Endothelial cell of umbilical vein (primary cell): ENCODE measurements around the gene NPC1L1. TPM values are rescaled to one million over a fixed set of nuclear protein-coding genes. Genes with fewer than 3 reads are reported as not detected.

Experiments
- BruUV-seq: library from RNA; stranded (reverse); fragments of 400-500 nt; replicated peaks from 2 replicates; lab custom pipeline; 2021; lab: Mats Ljungman, UMichigan
- CTCF ChIA-PET: fragments of 300-600, 350-600 bp; sonication (Branson Sonifier 250); formaldehyde crosslinking; loops from one replicate; lab custom pipeline; 2021; ENCODE audit warnings: antibody characterized with exemption, inconsistent platforms; lab: Charles Lee
- POLR2A ChIA-PET: fragments of 300-600, 350-600 bp; sonication (Branson Sonifier 250); formaldehyde crosslinking; loops from one replicate; lab custom pipeline; 2021; ENCODE audit warnings: antibody characterized with exemption, inconsistent platforms; lab: Charles Lee
- DNase-seq: peaks from one replicate; pipeline ENCODE4 v3.0.0-alpha.2; 2011; ENCODE audit warnings: low read depth, low spot score
- FAIRE-seq: peaks from 2 replicates; lab custom pipeline; 2011; peaks lifted over from hg19 to GRCh38; lab: Jason Lieb, UNC
- H2AFZ ChIP-seq: 2 replicates; pipeline ENCODE4 v1.6.0; 2012; ENCODE audit warnings: low read depth, low read length, control low read depth, inconsistent platforms
- H3K27ac ChIP-seq: 2 replicates; pipeline ENCODE4 v1.5.1; 2011; ENCODE audit warnings: low read depth, mild to moderate bottlenecking, control low read depth, low read length, moderate library complexity; ENCODE audit not compliant: insufficient read depth
- H3K27me3 ChIP-seq, 2 experiments: 2 replicates each; pipeline versions ENCODE4 v1.6.0 to v1.6.1; 2011; ENCODE audit warnings: low read length in 2 of 2, mixed read lengths in 1 of 2; ENCODE audit not compliant: control insufficient read depth in 2 of 2, insufficient read depth in 2 of 2
- H3K36me3 ChIP-seq, 2 experiments: 2 replicates in 1 of 2; 3 replicates in 1 of 2; pipeline ENCODE4 v1.5.1; 2011; ENCODE audit warnings: low read length in 2 of 2, mild to moderate bottlenecking in 1 of 2, moderate library complexity in 1 of 2; ENCODE audit not compliant: control insufficient read depth in 2 of 2, insufficient read depth in 2 of 2; ENCODE audit errors: extremely low read depth in 1 of 2
- H3K4me1 ChIP-seq: 3 replicates; pipeline ENCODE4 v1.5.1; 2011; ENCODE audit warnings: mild to moderate bottlenecking, low read length; ENCODE audit not compliant: control insufficient read depth, insufficient read depth; ENCODE audit errors: extremely low read depth
- H3K4me2 ChIP-seq: 2 replicates; pipeline ENCODE4 v1.6.1; 2011; ENCODE audit warnings: low read length, control low read depth, mixed read lengths; ENCODE audit not compliant: insufficient read depth
- H3K4me3 ChIP-seq, 3 experiments: fragments of 200-600 bp in 1 of 3; sonication (generic), shearing (Covaris generic) in 1 of 3; replicated peaks in 1 of 3; 2 replicates each; pipeline ENCODE4 v1.5.1; 2011 to 2016; ENCODE audit warnings: control low read depth in 3 of 3, low read length in 3 of 3, mild to moderate bottlenecking in 2 of 3, inconsistent platforms in 1 of 3, low read depth in 1 of 3, moderate library complexity in 1 of 3; ENCODE audit not compliant: insufficient read depth in 1 of 3
- H3K79me2 ChIP-seq: 2 replicates; pipeline ENCODE4 v1.6.0; 2012; ENCODE audit warnings: low read length, inconsistent platforms; ENCODE audit not compliant: control insufficient read depth, insufficient read depth
- H3K9ac ChIP-seq: replicated peaks from 2 replicates; pipeline ENCODE3; 2011; ENCODE audit warnings: low read length, control low read depth; ENCODE audit not compliant: insufficient read depth; ENCODE audit errors: extremely low read depth
- H3K9me1 ChIP-seq: replicated peaks from 3 replicates; pipeline ENCODE4 v1.6.0; 2011; ENCODE audit warnings: mild to moderate bottlenecking, low read length; ENCODE audit not compliant: control insufficient read depth, insufficient read depth; ENCODE audit errors: extremely low read depth
- H3K9me3 ChIP-seq: replicated peaks from 2 replicates; pipeline ENCODE4 v1.5.1; 2012; ENCODE audit warnings: low read length, inconsistent platforms; ENCODE audit not compliant: control insufficient read depth, insufficient read depth
- H4K20me1 ChIP-seq: replicated peaks from 2 replicates; pipeline ENCODE3; 2011; ENCODE audit warnings: mild to moderate bottlenecking, low read length; ENCODE audit not compliant: control insufficient read depth, insufficient read depth; ENCODE audit errors: extremely low read depth
- CTCF ChIP-seq, 2 donors: IDR thresholded peaks; 1 replicate in 1 of 2; 2 replicates in 1 of 2; pipeline ENCODE4 v1.5.1; 2011; ENCODE audit warnings: low read length in 2 of 2, mild to moderate bottlenecking in 2 of 2, moderate library complexity in 2 of 2, control low read depth in 1 of 2, inconsistent platforms in 1 of 2, low read depth in 1 of 2; ENCODE audit not compliant: insufficient read depth in 1 of 2; ENCODE audit errors: extremely low read depth in 1 of 2
- JUN ChIP-seq: IDR thresholded peaks from 2 replicates; pipeline ENCODE4 v1.6.1; 2011; ENCODE audit warnings: borderline replicate concordance, low read depth; ENCODE audit not compliant: insufficient read length, insufficient read depth
- MAX ChIP-seq: IDR thresholded peaks from 2 replicates; pipeline ENCODE4 v1.6.1; 2011; ENCODE audit not compliant: insufficient read depth, insufficient read length
- MYC ChIP-seq: IDR thresholded peaks from one replicate; pipeline ENCODE4 v1.6.1; 2011; ENCODE audit warnings: mild to moderate bottlenecking, low read depth, low read length
- POLR2A ChIP-seq: IDR thresholded peaks from 2 replicates; pipeline ENCODE4 v1.6.1; 2012; ENCODE audit warnings: low read depth, mild to moderate bottlenecking, control low read depth, low read length
- POLR2AphosphoS5 ChIP-seq: IDR thresholded peaks from 2 replicates; pipeline ENCODE4 v1.6.1; 2012; ENCODE audit warnings: low read depth, mild to moderate bottlenecking, control low read depth, low read length, moderate library complexity; ENCODE audit not compliant: insufficient read depth
- dilution Hi-C: fragments of 300-500 bp; cut with MboI; formaldehyde crosslinking; loops from one replicate; pipeline ENCODE4 v1.15.0; 2019; ENCODE audit warnings: low sequenced_read_pairs; ENCODE audit not compliant: extremely low pct_ligation_motif_present
- intact Hi-C: fragments of 100-400 bp; cut with micrococcal nuclease; formaldehyde crosslinking; loops from one replicate; pipeline ENCODE4 v1.10.0; 2022
- polyA plus RNA-seq, 4 experiments: library from polyadenylated mRNA; depleted of rRNA in 3 of 4; stranded (reverse) in 3 of 4; unstranded in 1 of 4; fragments of >200 nt; gene quantifications; 2 replicates each; pipeline versions ENCODE4 v1.2.1 to v1.2.3, GENCODE V29; 2011 to 2012; ENCODE audit warnings: missing spikeins in 1 of 4
- total RNA-seq: library from RNA; stranded (reverse); gene quantifications from 2 replicates; pipeline ENCODE4 v1.2.3, GENCODE V29; 2021

NPC1L1 gene
- total and polyA plus RNA-seq, 2 donors (not counting 3 experiments of a cell fraction or from before 2014, with no cell fraction given), result not detected

- peak overlapping the region; percentile 6 to 94 (median 65) for H3K4me3 ChIP-seq
- no peak overlapping the region for H2AFZ ChIP-seq
- FAIRE-seq (no peak), DNase-seq (no peak)
- BruUV-seq, result no TSS peak
- CTCF ChIA-PET, result interaction anchor here (1.5 to 3.6 kb wide), 2 partner anchors 77 to 140 kb away, joined by 4 to 16 read pairs; no protein-coding TSS in a partner anchor
- H3K27me3 ChIP-seq, result no peaks in the 10 kb centered on the region
- peaks cover 49% of the 10 kb centered on the region for H3K4me1 ChIP-seq
- peak overlapping the region; percentile 94 for H3K4me2 ChIP-seq
- intact Hi-C loops (loop anchor here (2.0 kb wide), 1 partner anchor 360 kb away; the partner anchor contains the start of gene H2AZ2), dilution Hi-C loops (no loop called here)
- H3K36me3 ChIP-seq, result peaks cover 4 to 8% of the 10 kb centered on the region in 2 experiments
- POLR2A ChIA-PET, result no interaction called here
- H3K9ac ChIP-seq, result no peak overlapping the region
- no peaks in the 10 kb centered on the region for H3K9me3 ChIP-seq
- no peaks in the 10 kb centered on the region for H3K9me1 ChIP-seq
- H4K20me1 ChIP-seq, result no peaks in the 10 kb centered on the region
- no peak overlapping the region for H3K27ac ChIP-seq
- H3K79me2 ChIP-seq, result peaks cover 52% of the 10 kb centered on the region
- TF ChIP-seq JUN, result no peak
- no peak for TF ChIP-seq MAX
- TF ChIP-seq POLR2A, result no peak
- no peak for TF ChIP-seq POLR2AphosphoS5
- TF ChIP-seq MYC, result no peak
These were observed 52.2 kb downstream of the NPC1L1 start for GRCh38 chr7:44488955-44489354.

- DNase-seq (peak; percentile 43), FAIRE-seq (peak; percentile 40)
- POLR2A ChIA-PET, result no interaction called here
- Histone ChIP-seq H3K9me3 (no peaks in the 10 kb centered on the region), H3K4me2 (peak overlapping the region; percentile 53), H3K9ac (no peak overlapping the region), H3K79me2 (peaks cover 69% of the 10 kb centered on the region), H3K27me3 (no peaks in the 10 kb centered on the region), H3K27ac (no peak overlapping the region), H3K9me1 (no peaks in the 10 kb centered on the region), H3K4me3 (no peak overlapping the region), H3K36me3 (peaks cover 7 to 11% of the 10 kb centered on the region in 2 experiments), H2AFZ (no peak overlapping the region), H3K4me1 (peaks cover 49% of the 10 kb centered on the region), H4K20me1 (no peaks in the 10 kb centered on the region)
- dilution Hi-C loops (no loop called here), intact Hi-C loops (no loop called here)
- CTCF ChIA-PET, result interaction anchor here (0.9 to 1.8 kb wide), 4 partner anchors 9 to 139 kb away, joined by 4 to 9 read pairs (median 6); no protein-coding TSS in a partner anchor
- no peak for TF ChIP-seq POLR2AphosphoS5
- TF ChIP-seq CTCF (IDR thresholded peaks at IDR 0.05; ENCODE audit: extremely low read depth in 1 of 2, insufficient read depth in 1 of 2, low read depth in 1 of 2, low read length in 2 of 2), result no peak
- no TSS peak for BruUV-seq
These were observed 54.4 kb downstream of the NPC1L1 start for GRCh38 chr7:44486693-44487092.
